ENCODE results near the gene RAPGEF4.
"Not testable (repeated sequence)": the region's sequence is repeated elsewhere in the genome, so short reads cannot be mapped to it uniquely, and the experiment has no call there.

The RAPGEF4 gene

DNA sequence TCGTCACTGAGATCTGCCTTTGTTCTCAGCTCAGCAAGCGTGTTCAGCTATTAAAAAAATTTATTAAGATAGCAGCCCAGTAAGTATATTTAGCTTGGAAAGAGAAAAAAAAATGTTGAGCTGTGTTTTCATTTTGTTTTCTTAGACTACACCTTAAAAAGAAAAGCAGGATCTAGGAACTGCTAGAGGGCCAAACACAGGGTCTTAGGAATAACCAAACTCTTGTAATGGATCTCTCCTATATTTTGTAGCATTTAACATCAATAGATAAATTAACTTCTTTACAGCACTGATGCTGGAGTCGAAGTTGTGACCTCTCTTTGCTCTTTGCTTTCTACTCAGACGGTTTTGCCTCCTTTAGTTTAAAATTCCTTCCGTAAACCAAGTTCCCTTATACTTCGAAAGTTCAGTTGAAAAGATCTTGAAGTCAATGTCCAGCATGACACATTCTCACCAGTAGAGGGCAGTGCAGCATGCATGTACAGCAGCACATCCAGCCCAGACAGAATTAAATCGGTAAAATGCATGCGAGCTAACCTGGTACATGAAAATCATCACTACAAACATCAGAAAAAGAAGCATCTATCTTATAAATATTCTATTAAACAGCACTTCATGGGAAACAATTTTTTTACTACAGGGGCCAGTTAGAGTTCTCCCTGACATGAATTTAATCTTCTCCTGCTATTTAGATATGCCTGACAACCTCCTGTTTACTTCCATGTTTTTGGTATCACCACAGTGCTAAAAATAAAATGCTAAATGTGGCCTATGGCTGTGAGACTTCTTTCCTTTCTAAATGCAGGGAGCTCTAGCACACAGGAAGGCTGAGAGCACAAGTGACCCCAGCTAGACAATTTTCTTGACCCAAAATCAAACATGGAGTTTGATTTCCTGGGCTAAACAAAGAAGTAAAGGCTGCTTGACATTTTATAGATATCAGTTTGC, 291.8 kb downstream of the RAPGEF4 start:
- DNase-seq = peak in 52 of 58 donors; percentile 7 to 91 (median 54)

DNA sequence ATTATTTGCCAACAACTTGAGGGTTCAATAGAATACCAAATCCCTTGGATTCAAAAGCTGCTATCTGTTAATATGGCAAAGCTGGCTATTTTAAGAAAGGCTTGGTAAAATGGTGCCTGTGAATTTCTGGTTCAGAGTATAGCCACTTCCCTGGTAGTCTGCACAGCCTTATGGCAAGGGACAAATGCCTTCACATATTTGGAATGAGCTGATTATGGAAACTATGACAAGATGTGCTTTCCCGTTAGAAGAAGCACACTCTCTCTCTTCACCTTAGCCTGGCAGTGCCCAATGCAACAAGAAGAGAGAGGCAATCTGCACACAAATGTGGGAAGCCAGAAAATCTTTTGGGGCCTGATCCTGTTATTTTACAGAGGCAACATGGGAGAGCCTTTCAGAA, 292.5 kb downstream of the RAPGEF4 start:
- DNase-seq = peak in 1 of 58 donors; percentile 38

DNA sequence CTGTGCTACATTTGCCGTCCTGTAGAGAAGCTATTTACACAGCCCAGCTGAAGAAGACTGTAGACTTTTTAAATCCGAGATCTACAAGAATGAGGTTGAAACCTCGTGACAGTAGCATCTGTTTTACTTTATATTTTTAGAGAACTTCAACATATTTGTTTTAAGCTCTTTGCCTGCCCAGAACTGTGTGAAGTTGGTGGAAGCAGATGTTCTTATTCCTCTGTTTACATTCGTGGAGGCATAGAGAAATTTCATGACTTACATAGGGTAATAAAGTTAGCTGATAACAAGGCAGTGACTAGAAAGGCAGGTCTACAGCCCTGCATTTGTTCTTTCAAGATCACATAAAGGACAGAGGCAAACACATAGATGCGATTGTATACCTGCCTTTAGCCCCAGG, 293.0 kb downstream of the RAPGEF4 start:
- peak in 3 of 58 donors; percentile 16 to 62 (median 17) for DNase-seq

DNA sequence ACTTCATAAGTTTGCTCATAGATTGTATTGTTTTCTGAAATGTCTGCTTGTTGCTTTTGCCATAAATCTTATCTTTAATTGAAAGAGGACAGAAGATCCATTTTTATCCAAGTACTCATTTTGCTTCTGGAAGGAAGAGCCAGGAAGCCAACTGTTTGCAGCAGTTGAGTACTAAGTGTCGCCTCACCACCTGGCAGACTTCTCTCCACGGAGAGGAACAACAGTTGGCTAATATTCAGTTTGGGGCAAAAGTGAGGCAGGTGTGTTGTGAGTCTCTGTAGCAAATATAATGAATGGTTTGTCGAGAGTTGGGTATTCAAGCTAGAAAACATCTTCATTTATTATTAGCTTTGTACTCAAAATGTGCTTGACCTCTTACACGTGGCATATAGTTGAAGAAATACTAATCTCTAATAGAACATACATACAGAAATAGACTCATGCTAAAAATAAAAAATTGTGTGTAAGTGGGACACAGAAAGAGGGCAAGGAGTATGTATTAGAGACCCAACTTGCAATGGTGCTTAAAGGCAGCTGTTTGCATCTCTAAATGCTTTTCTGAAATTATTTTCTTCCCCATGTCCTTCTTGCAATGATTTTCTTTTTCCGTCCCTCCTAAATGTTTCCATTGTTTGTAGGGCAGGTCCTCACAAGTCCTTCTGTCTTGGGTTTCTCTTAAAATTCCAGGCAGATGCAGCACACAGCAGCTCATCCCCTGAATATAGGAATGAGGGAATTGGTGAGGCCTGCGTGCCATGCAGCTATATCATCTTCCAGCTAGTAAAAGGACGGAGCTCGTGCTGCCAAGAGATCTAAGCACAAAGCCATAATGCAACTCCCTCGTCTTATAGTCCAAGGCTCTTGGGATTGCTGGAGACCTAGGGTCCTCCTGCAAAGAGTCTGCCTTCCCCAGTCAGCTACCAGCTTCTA, 295.2 kb downstream of the RAPGEF4 start:
- DNase-seq = peak in 1 of 58 donors; percentile 25

DNA sequence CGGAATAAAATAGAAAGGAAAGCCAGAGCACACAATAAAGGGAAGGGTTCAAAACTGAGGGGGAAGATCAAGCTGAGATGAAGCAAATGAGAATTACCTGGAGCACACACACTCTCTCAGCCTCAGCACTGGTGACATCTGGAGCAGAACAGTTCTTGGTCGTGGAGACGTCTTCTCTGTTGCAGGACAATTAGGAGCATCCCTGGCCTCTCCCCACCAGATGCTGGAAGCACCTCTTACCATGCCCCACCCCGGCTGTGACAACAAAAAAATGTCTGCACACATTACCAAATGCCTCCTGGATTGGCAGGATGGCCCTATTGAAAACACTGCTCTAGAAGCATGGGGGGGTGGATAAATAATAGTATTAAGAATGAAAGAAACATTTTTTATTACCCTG, 296.4 kb downstream of the RAPGEF4 start:
- no peak for DNase-seq

DNA sequence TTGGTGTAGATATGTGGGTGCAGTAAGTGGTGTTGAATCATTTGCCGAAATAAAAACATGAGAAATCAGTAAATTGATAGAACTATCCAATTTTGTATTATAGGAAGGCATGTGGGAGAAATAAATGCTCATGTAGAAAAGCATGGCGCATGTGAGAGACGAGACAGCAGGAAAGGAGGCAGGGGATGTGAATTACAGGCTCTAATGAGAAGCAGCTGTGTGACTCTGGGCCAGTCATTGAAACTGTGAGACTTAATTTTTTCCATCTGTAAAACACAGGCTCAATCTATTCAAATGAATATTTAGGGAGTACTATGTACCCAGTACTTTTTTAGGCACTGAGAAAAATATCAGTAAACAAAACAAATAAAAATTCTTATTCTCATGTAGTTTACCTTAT, 297.4 kb downstream of the RAPGEF4 start:
- DNase-seq = no peak

DNA sequence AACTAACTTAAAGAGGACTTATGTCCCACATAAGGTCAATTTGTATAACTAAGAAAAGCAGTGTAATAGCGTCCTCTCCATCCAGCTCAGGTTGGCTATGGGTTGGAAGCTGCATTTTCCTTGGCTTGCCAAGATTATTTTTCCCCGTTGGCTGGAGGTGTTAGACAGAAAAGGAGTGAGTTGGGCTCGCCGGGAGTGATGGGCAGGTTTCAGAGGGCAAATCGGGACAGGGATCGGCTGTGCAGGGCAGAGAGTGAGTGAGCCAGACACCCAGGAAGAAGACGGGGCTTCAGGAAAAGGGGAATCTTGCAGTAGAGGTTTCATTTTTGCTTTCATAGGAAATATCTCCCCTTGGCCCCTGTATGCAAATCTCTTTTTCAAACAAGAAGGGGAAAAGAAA, 298.5 kb downstream of the RAPGEF4 start:
- no peak for DNase-seq

DNA sequence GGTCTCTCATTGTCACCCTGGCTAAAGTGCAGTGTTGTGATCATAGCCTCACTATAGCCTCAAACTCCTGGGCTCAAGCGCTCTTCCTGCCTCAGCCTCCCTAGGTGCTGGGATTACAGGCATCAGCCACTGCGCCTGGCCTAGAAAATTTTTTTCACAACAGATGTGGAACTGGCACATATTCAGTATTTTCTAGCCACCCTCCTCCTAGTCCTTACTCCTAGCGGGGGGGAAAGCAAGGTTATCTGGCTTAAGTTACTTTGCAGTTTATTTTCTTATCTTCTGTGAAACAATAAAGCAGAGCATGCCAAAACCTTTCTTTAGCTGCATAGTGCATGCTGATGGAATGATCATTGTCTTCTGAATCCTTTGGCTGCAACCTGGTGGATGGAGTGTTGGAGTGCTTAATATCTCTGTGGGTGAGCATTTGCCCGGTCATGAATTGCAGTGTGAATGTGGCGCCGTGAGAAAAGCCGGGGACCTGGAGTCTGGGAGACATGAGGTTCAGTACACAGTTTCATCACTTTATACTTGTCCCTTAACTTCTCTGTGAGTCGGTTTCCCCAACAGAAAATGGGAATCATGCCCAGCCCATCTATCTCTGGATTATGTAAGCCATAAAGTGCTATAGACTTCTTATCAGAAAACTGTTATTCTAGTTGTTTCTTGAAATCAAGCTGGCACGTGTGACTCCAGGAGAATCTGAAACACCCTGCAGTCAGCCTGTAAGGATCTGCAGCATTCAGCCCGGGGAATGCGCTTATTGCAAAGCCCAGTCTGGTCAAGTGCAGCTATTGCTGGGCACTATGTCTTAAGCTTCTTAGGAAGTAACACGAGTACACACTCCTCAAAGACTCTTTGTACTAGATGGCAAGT, 301.8 kb downstream of the RAPGEF4 start:
- DNase-seq = no peak

DNA sequence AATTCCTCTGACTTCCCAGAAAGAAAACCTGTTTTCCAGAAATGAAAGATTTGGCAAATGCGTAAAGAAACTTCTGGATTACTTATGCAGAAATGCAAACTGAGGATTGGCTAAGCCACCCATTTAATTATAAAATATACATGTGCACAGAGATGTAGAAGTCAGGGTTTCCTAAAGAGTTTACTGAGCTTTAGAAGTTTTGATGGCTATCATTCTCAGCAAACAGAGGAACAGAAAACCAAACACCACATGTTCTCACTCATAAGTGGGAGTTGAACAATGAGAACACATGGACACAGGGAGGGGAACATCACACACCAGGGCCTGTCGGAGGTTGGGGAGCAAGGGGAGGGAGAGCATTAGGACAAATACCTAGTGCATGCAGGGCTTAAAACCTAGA, 302.6 kb downstream of the RAPGEF4 start:
- not testable (repeated sequence) for DNase-seq

DNA sequence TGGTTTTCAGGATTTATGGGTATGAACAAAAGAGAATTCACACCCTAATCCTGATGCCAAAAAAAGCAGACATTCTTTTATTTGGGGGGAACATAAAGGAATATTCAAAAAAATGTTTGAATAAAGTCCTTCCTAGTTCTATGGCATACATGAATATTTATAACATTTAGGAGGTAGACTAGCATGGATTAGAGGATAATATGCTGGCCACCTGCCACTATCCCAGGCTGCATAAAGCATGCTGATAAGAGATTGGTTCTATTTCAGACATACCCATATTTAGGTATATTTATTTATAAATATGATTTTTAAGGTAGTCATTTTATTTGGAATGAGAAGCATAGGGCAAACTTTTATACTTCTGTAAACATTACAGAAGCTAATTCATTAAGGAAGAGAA, 305.1 kb downstream of the RAPGEF4 start:
- no peak for DNase-seq

DNA sequence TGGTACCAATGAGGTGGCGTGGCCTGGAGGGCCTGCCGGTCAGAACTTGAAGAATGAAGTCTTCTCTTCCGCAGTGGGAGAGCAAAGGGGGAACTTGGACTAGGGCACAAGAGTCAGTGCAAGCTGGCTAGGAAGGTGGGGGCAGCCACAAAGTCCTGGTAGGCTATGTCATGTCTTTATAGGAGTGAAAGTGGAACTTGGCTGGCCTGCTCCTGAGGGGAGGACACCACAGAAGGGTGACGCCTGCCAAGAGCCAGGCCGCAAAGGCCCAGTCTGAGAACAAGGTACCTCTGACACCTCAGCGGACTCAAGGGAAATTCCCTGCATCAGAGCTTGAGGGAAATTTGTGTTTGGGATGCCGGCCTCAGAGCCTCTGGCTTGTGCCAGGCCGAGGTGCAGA, 307.8 kb downstream of the RAPGEF4 start:
- DNase-seq = peak in 14 of 58 donors; percentile 1 to 34 (median 10)

DNA sequence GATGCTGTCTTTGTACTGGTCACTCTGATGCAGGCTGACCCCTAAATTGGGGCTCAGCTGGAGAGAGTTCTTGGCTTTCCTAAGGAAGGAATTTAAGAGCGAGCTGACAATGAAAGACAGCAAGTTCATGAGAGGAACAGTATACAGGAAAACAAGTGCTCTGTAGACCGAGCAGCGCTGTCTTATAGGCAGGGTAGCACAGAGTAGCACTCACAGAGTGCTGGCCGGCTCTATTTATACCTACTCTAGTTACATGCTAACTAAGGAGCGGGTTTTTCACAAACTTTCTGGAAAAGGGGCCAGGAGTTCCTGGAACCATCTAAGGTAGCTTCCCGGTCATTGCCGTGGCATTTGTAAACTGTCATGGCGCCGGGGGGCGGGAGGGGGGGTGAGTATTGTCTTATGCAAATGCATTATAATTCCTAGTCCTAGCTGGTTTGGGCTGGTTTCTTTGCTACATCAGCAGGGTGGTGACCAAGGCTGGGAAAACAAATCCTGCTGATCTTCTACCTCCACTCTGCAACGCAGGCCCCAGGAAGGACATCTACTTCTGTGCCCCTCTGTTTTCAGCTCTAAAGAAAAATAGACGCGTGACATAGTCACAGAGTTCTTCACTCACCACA, 308.4 kb downstream of the RAPGEF4 start:
- DNase-seq = no peak

DNA sequence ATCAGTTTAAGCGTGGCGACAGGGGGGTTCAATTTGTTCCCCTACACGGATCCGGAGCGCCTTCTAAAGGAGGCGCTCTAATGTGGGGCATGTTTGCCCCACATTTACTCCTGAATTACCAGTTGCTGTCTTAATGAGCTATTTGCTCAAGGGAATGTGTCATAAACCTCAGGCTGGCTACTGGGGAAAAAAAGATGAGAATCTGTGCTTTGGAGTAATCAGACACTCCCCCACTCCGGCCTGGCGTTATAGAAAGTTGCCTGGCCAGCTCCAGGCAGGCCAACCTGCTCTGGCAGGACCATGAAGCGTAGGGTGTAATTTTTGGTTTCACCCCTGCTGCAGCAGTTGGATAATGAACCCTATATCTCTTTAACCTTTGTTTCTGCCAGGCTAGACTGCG, 309.0 kb downstream of the RAPGEF4 start:
- no peak for DNase-seq

DNA sequence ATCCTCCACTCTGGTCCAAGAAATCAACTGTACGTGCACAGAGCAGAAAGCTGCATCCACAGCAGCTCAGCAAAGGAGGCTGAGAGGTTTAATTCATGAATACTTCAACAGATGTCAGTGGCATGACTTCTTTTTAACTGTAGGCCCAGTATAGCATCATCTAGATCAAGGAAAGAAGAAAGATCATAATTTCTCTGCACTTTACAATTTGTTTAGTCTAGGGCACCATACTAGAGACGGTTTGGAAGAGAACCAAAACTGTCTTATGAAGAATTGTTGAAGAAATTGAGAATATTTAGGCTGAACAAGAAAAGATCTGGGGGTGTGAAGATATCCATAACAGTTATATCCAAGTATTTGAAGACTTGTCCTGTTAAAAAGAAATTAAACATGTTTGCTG, 309.5 kb downstream of the RAPGEF4 start:
- DNase-seq = no peak

DNA sequence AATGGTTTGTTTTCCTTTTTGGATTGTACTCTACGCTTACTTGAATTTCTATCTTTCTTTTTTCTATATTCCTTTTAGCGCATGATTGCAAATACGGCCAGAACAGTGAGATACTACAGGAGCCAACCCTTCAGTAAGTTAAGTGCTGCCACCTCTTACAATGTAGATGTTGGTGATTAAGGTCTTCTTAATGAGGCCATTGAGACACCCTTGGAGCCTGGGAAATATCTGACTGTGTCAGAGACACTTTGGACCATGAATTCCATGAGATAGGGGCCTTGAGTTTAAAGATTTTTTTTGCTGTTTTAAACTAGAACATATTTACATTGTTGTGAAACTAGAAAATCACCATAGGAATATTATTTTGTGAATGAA, 312.9 kb downstream of the RAPGEF4 start:
- DNase-seq = no peak

DNA sequence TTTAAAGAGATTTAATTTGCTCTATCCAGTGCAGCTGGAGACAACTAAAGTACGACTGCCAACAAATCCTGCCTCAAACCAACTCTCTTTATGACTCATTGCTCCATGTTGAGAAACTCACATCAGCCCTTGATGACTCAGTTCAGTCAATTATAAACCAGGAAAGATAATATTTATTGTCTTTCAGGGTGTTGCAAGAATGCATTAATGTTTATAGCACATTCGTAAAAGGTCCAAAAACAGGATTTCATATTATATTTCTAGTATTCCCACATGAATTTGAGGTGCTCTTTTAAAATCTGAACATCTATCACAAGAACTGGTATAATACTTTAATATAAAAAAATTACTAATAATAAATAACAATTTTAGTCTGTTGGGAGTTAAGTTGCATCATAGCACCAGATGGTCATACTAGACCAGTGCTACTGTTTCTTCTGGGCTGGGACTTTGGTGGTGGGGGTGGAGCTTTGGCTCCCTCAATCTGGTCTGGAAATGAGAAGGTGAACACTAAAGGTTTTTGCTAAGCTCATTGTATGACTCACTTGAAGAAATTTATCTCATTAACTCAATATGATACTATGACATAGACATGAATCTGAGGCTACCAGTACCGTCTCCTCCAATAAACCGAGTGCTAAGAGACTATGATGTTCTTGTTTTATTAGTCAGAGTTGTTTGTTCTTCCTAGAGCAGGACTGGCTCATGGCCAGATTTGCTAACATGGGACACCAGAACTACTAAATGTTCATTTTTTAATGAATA, 313.4 kb downstream of the RAPGEF4 start:
- DNase-seq = peak in 2 of 58 donors; percentile 1 to 15

DNA sequence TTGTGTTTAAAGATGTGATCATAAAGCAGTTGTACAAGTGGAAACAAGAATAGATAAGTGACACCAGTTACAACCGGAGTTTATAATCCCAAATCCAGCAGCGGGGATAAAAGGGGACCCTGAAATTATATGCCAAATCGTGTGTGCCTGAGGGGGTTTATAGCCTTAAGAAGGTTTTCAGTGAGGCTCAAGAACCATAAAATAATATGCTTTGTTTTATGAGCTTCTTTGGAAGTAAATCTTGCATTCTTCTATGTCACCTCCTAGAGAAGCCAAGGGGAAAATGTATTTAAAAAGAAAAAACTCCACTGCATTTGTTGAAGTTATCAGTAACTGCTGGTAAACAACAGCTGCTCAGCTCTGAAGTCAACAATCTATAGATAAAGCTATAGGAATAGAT, 314.2 kb downstream of the RAPGEF4 start:
- no peak for DNase-seq

DNA sequence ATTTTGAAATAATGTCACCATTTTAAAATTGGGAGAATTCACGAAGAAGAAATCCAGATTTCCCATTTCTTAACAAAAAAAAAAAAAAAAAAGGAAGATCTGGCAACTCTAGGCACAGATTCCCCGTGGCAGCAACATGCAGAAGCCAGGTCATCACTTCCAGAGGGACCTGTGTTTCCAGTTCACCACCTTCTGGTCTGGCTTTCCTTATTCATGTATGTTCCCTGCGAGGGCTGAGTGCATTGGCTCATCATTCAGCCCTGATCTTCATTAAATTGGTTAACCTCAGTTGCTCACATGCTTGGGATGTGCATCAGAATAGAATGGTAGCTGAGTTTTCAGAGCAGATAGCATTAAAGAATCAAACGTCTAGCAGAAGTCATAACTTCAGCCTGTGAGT, 315.0 kb downstream of the RAPGEF4 start:
- no peak for DNase-seq

DNA sequence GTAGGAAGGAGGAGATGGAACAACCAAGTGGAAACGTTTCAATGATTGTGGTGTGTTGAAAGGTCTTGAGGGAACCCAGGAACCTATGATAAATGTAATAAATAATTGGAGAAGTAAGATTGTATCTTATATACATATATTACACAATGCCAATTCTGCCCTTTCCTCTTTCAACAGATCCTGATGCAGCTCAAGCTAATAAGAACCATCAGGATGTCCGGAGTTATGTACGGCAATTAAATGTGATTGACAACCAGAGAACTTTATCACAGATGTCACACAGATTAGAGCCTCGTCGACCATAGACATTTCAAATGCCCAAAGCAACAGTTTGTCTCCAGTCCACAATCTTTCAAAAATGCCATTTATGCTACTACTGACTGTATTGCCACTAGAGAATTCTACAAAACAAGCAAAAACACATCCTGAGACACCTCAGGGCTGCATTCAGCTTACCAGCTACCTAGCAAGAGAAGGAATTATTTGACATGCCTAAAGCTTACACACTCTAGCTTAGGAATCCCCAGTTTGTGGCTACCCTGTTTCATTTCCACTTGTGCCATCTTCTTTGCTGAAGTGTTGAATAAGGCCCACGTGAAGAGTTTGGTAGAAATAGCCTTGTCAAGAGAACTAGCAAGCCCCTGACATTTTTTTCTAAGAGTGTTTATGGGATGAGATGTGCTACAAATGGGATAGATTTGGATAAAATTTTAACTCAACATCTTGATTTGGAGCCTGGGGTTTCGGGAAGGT, 316.0 kb downstream of the RAPGEF4 start:
- DNase-seq = no peak

All from anterior cingulate cortex (tissue), 58 donors.